ENCODE measurements around the gene TSPAN18.

DNA sequence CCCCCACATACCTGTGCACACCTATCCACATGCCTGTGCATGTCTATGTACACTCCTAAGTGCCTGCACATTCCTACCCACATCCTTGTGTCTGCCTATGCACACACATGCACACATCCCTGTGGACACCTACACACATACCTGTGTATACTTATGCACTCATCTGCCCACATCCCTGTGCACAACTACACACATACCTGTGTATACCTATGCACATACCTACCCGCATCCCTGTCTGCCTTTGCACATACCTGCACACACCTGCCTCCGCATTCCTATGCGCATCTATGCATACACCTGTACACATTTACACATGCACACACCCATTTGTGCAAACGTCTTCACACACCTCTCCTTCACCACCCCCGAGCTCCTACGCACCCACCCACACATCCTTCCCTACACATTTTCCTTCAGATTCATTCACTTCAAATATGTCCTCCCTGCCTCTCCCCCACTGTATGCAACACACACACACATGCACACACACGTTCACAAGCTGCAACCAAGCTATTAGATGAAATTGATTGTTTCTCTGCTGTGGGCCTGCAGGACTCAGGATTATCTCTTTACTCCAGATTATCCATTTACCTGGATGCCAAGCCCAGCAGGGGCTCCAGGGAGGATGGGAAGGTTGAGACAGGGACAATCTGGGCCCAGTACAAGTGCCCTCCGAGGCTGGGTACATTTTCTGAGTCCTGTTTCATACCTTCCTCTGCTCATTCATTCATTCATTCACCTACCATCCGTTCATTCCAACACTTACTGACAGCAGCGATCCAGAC is 53.2 kb downstream of the TSPAN18 start:
- TF ChIP-seq, protein P1, sequence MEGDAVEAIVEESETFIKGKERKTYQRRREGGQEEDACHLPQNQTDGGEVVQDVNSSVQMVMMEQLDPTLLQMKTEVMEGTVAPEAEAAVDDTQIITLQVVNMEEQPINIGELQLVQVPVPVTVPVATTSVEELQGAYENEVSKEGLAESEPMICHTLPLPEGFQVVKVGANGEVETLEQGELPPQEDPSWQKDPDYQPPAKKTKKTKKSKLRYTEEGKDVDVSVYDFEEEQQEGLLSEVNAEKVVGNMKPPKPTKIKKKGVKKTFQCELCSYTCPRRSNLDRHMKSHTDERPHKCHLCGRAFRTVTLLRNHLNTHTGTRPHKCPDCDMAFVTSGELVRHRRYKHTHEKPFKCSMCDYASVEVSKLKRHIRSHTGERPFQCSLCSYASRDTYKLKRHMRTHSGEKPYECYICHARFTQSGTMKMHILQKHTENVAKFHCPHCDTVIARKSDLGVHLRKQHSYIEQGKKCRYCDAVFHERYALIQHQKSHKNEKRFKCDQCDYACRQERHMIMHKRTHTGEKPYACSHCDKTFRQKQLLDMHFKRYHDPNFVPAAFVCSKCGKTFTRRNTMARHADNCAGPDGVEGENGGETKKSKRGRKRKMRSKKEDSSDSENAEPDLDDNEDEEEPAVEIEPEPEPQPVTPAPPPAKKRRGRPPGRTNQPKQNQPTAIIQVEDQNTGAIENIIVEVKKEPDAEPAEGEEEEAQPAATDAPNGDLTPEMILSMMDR (IDR thresholded peaks at IDR 0.05; ENCODE audit: low read length): no peak
- no peak for TF ChIP-seq EZH2 (optimal IDR thresholded peaks at IDR 0.05; ENCODE audit: low read depth, low read length)
